GM18519 (cell line): ENCODE measurements around the gene FXYD5.

Experiments
- ATAC-seq: cut with Tn5 transposase; IDR thresholded peaks from one replicate; pipeline ENCODE4 v1.9.1; 2021; ENCODE audit warnings: mild to moderate bottlenecking, moderate library complexity; ENCODE audit not compliant: unreplicated experiment, low FRiP score

Gene FXYD5

GRCh38 chr19:35153701-35154524 is 622 bp upstream of the FXYD5 start:
- ATAC-seq: no peak

GRCh38 chr19:35155441-35155840 is 906 bp downstream of the FXYD5 start:
- ATAC-seq: no peak

- ATAC-seq: no peak
These were observed 1.6 kb downstream of the FXYD5 start for GRCh38 chr19:35155981-35156672.

- no peak for ATAC-seq
These were observed 2.1 kb downstream of the FXYD5 start for GRCh38 chr19:35156673-35157014.

- no peak for ATAC-seq
These were observed 2.9 kb downstream of the FXYD5 start for GRCh38 chr19:35157431-35157830.

- ATAC-seq: no peak
These were observed 5.1 kb downstream of the FXYD5 start for GRCh38 chr19:35159606-35160005.

- ATAC-seq: no peak
These were observed 6.3 kb downstream of the FXYD5 start for GRCh38 chr19:35160629-35161433.

GRCh38 chr19:35161434-35161743 is 6.9 kb downstream of the FXYD5 start:
- no peak for ATAC-seq

GRCh38 chr19:35162471-35163326 is 8.2 kb downstream of the FXYD5 start:
- ATAC-seq: no peak

GRCh38 chr19:35164418-35164817 is 9.9 kb downstream of the FXYD5 start:
- ATAC-seq: no peak

- no peak for ATAC-seq
These were observed 10.9 kb downstream of the FXYD5 start for GRCh38 chr19:35165200-35166058.

- no peak for ATAC-seq
These were observed 11.8 kb downstream of the FXYD5 start for GRCh38 chr19:35166100-35167063.

GRCh38 chr19:35167251-35168119 is 12.9 kb downstream of the FXYD5 start:
- ATAC-seq: no peak

- ATAC-seq: no peak
These were observed 13.7 kb downstream of the FXYD5 start for GRCh38 chr19:35168196-35168595.

- no peak for ATAC-seq
These were observed 14.9 kb downstream of the FXYD5 start for GRCh38 chr19:35169221-35169995.

- no peak for ATAC-seq
These were observed 16.0 kb downstream of the FXYD5 start for GRCh38 chr19:35170359-35171061.
